Measurements from ENCODE around the gene KLF11.
A peak's percentile ranks its signal among the peaks of the same experiment; 100 is the strongest.

KLF11 gene

DNA sequence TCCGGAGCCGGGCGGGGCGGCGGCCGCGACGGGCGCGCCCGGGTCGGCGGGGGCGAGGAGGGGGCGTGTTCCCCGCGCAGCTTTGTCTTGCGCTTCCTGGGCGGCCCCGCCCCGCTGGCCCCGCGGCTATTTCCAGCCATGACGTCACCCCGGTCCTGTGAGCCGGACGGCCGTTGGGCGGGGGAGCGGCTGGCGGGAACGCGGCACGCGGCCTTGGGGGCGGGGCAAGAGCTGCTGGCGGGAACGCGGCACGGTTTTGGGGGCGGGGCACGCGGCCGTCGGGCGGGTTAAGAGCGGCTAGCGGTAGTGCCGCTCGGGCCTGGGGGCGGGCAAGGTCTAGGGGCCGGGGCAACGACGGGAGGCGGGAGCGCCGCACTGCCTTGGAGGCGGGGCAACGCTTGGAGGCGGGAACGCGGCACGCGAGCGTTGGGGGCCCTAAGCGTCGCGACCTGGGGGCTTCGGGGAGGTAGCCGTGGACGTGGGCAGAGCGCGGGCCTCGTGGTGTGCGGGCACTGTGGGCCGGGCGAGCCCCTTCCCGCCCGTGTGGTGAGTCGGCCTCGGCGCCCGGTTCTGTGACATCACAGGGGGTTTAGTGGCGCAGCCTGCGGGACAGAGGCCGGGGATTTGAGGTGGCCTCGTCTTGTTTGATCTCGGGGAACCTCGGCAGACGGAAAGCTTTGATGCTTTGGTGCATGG is 704 bp downstream of the KLF11 start:
- DNase-seq = peak; percentile 90

DNA sequence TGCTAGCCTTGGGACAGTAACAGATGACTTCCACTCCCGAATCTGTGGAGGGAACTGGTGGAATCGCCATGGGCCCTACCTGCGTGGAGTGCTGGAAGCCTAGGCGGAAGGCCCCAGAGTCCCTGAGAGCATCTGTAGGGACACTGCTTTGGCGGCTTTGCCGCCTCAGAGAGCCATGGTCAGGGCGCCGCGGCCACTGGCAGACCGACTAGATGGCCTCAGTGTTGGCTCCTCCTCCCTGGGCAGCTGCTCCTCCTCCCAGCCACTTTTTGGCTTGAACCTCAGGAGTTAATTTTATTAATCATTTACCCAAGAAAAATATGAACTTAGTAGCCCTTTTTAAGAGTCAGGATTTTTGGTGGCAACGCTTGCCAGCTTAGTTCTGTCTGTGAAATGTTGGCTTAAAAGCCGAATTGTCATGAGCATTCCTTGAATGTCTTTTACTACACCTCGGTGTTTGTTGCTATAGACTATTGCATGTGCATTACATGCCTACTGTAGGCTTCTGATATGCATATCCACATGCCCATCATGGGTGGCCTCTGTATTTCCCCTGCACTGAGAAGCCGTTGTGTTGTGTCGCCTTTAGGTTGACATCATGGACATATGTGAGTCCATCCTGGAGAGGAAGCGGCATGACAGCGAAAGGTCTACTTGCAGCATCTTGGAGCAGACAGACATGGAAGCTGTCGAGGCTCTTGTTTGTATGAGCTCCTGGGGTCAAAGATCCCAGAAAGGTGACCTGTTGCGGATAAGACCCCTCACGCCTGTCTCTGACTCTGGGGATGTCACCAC is 2.4 kb downstream of the KLF11 start:
- no peak for DNase-seq

DNA sequence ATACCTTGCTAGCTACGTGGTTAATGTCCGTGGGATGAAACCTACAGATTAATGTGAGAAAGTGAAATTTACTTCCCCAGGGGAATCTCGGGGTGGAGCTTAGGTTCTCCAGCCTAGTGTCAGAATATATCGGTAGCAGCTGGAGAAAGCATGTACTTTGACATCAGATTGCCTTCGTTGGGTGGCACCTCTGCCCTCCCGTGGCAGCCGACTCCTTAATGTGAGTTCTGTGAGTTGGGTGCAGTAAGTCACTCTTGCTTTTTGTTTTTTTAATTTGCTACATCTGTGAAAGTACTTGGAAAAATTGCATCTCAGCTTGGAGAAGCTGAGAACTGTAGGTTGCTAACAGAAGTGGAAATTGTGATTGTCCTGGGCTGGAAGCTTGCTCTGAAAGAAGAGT is 3.6 kb downstream of the KLF11 start:
- no peak for DNase-seq

DNA sequence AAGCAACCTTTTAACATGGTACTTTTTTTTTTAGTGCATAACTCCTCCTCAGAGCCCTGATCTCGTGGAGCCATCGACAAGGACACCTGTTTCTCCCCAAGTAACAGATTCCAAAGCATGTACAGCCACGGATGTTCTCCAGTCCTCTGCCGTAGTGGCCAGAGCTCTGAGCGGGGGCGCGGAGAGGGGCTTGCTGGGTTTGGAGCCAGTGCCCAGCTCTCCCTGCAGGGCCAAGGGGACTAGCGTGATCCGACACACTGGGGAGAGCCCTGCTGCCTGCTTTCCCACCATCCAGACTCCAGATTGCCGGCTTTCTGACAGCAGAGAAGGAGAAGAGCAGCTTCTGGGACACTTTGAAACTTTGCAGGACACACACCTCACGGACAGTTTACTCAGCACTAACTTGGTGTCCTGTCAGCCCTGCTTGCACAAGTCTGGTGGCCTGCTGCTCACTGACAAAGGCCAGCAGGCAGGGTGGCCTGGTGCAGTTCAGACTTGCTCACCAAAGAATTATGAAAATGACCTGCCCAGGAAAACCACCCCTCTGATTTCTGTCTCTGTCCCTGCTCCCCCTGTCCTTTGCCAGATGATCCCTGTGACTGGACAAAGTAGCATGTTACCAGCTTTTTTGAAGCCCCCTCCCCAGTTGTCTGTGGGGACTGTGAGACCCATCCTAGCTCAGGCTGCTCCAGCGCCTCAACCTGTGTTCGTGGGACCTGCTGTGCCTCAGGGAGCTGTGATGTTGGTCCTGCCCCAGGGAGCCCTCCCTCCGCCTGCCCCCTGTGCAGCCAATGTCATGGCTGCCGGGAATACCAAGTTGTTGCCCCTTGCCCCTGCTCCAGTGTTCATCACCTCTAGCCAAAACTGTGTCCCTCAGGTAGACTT is 4.5 kb downstream of the KLF11 start:
- no peak for DNase-seq

DNA sequence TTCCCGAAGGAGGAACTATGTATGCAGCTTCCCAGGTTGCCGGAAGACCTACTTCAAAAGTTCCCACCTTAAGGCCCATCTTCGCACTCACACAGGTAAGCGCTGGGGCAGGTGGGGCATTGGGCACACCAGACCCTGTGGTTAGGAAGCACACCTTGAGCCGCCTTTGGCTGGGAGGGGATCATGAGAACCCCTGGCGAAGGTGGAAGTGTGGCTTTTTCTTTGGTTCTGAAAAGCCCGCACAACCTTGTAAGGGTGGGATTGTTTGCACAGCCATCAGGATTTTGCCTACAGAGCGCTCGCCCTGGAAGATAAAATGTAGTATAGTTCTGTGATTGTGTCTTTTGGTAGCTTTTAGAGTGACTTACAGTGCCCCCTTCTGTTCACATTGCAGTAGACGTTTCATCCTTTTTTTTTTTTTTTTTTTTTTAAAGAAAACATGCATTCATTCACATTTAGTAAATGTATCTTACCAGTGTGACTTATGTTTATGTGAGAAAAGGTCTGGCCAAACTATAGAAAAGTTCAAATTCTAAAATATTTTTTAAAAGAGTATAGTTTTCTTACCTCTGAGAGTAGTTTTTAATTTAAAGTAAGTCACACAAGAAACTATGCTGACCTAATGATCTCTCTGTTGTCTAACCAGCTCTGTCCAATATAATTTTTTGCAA is 5.3 kb downstream of the KLF11 start:
- DNase-seq = peak; percentile 55

DNA sequence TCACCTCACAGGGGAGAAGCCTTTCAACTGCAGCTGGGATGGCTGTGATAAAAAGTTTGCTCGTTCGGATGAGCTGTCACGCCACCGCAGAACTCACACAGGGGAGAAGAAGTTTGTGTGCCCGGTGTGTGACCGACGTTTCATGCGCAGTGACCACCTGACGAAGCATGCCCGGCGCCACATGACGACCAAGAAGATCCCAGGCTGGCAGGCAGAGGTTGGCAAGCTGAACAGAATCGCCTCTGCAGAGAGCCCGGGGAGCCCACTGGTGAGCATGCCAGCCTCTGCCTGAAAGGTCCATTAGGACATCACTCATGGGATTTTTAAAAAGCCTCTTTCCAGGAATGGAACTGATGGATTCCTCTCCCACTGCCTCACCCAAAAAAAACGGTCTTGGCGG is 8.9 kb downstream of the KLF11 start:
- DNase-seq = no peak

DNA sequence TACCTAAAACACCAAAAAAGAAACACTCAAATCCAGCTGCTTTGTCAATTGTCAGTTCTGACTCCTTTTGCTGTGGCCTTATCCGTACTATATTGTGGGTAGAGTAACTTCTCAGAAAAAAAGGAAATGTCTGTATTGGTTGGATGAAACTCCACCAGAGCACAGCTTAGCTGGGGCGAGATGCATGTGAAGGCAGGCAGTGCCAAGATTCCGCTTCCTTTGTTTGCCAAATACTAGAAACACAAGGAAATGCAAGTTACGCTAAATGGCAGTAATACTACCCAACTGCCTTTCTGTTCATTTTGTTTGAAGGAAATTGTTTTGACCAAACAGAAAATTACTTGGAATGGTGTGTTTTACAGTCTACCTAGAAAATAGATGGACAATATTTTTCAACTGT is 10.0 kb downstream of the KLF11 start:
- no peak for DNase-seq

DNA sequence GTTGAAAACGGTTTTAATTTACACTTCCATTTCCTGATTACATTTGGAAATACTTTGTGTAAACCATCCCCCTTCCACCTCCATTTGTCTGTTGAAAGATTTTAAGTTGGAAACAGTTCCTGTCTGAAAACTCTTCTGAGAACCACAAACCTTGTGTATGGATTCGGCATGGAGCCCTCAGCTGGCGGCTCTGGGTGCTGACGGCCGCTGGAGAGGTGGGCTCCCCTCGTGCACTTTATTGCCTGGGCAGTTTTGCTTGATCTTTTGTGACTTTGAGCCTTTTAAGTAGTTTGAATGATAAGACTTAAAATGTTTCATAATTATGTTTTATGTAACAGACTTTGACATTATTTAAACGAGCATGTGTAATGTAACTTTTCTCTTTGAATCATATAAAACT is 11.1 kb downstream of the KLF11 start:
- no peak for DNase-seq

DNA sequence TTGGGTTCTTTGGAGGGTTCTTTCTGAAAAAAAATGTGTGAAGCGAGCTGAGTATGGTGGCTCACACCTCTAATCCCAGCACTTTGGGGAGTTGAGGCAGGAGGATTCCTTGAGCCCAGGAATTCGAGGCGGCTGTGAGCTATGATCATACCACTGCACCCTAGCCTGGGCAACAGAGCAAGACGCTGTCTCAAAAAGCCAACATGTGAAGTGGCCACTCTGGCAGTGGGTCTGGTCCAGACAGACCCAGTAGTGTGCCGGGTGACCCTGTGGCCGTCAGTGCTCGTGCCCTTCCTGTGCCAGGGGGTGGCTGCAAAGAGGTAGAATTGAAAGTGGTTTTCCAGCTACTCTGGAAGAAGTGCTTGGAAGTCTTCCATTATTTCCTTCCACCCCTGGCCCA is 11.6 kb downstream of the KLF11 start:
- no peak for DNase-seq

DNA sequence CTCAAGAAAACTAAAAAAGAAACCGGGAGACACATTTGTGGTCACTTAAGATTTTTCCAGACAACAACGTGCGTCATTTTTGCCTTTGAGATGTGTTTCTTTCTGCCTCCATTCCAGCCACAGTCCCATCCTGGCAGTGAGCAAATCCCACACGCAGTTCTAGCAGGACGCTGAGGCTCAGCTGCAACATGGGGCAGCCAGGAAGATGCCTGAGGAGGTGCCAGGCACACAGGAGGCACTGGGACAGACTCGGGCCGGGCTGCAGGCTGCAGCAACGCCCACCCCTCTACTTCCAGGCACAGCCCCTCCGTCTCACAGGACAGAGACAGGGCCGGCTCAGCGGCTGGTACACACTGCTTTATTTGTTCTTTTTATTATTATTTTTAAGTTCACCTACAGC is 13.1 kb downstream of the KLF11 start:
- no peak for DNase-seq

DNA sequence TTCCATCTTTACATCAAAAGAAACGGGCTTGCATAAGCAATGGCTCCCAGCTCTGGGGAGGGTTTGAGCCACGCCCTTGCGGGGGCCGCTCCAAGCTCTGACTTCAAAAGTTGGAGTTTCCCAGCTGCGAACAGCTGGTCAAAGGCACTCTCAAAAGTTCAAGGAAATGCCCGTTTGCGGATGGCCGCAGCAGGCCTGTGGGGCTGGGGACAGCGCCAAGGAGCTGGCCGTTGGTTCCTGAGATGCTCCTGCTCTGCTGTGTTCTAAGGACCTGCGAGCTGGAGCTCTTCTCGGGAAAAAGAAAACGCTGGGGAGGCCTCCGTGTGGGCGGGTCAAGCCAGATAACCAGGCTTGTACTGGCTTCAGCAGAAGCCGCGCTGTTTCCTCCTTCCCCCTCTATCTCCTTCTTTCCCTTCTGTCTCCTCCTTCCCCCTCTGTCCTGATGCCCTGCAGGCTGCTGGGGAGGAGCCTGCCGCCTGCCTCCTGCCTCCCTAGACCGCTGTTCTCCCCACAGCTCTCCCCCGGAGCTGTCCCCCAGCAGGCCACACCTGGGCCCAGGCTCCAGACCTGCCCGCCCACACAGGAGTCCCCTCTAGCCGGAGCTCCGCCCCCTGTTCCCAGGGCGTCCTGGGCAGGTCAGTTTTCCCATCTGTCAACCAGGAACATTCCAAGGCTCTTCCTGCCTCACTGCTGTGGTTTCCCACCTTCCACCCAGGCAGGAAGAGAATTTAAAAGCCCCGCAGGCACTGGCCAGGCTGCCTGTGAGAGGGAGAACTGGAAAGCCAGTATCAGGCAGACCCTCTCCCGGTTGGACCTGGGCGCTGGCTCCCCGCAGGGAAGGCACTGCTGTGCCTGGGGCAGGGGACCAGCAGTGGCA is 14.1 kb downstream of the KLF11 start:
- DNase-seq = peak; percentile 74

DNA sequence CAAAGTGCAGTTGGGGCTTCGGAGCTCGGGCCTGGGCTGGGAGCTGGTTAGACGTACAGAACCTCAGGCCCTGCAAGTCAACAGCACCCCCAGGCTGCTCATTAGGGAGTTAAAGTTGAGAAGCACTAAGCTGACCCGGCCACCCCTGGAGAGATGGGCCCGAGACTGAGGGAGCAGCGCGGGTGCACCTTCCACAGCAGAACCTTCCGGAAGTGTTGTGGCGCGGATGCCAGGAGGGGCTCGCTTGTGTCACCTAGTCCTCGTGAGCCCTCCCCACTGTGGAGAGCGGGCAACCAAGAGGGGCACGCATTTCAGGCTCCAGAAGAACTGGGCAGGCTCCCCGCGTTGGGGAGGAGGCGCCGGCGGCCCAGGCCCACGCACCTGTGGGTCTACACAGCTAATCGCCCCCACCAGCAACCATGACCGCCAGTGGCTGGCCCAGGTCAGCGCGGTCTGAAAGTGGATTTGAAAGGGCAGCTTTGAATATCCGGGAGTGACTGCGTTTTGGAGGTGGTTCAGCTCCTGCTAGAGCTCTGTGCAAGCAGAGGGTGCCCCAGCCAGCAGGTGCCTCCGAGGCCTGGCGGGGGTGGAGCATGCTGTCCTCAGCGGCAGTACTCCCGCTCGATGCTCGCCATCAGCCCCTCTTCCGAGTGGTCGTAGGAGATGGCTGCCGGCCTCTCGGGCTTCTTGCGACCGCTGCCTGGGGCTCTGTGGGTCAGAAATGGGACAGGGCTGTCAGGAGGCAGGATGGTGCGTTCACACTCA is 15.1 kb downstream of the KLF11 start:
- DNase-seq = no peak

DNA sequence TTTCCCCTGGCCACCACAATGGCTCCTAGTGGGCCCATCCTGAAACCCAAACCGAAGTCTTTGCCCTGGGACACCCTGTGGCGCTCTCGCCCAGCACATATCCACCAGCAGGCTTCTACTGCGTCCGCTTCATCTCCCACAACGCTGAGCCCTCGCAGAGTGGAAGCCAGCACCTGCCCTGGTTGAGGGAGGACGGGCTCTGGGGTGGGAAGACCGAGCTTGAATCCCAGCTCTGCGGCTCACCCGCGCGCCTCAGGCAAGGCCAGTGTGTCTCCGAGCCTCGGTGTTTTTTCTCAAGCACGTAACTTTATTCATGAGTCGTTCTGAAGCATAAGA is 15.6 kb downstream of the KLF11 start:
- DNase-seq = no peak

DNA sequence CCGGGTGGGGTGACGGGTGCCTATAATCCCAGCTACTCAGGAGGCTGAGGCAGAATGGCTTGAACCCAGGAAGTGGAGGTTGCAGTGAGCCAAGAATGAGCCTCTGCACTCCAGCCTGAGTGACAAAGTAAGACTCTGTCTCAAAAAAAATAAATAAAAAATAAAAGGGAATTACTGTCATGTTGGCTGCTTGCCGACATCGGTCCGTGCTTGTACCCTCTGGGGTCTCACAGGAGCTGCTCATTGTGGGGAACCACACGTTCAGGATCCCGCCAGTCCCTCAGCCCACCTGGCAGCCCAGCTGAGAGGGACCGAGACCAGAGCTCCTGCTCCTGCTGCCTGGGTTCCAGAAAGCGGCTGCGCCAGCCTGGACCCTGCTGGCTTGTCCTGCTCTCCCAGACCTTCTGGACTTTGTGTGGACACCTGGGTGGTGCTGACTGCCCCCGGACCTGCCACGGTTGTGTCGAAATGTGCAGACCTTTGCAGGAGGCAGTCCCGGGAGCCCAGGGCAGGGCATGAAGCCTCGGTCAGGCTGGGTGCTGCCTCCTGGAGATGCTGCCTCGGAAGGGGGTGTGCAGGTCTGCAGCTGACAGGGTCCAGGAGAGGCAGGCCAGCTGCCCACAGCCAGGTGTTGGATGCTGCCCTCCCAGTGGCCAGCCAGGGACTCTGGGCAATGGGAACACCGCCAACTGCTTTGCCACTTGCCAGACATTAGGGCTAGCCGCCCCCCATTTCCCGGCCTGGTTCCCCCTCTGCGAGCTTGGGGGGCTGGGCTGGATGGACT is 16.4 kb downstream of the KLF11 start:
- DNase-seq = no peak

DNA sequence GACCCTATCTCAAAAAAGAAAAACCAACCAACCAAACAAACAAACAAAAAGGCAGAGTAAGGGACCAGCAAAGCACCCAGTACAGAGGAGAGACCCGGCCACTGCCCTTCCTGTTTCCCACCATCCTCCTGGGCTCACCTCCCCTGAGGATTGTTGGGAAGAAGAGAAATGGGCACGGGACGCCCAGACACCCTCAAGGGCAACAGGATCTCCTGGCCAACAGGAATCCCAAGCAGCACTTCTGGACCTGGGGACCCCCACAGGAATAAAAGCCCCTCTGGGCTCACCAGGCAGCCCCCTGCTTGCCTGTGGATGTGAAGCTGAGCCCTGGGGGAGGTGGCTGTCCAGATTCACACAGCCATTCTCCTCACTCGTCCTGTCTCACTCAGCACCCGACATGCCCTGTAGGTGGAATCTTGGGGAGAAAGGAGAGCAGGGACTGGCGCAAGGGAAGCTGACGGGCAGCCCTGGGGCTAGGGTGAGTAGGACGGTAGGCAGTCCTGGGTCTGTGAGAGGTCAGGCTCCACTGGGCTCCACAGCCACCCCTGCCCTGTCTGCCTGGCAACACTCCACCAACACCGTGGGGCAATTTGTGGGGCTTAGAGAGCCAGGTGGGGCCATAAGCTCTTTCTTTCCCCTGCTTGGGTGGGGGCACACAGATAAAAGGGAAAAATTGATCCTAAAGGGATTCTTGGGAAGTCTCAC is 18.0 kb downstream of the KLF11 start:
- DNase-seq = no peak

DNA sequence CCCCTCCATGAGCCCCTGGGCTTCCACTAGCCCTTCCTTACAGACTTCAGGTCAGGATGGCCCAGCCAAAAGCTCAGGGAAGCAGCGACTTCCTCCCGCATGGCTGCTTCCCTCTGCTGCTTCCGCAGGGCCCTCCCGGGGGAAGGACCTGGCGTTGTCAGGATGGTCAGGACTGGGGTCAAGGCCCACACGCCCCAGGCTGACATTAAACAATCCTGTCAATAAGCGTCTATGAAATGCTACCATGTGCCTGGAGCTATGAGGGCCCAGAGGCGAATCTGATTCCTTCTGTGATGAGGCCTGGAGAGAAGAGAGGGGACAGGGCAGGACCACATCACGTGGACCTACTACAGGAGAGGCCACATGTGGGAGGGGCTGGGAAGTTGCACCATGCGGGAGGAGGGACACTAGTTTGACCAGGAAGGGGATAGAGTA is 19.6 kb downstream of the KLF11 start:
- DNase-seq = no peak

DNA sequence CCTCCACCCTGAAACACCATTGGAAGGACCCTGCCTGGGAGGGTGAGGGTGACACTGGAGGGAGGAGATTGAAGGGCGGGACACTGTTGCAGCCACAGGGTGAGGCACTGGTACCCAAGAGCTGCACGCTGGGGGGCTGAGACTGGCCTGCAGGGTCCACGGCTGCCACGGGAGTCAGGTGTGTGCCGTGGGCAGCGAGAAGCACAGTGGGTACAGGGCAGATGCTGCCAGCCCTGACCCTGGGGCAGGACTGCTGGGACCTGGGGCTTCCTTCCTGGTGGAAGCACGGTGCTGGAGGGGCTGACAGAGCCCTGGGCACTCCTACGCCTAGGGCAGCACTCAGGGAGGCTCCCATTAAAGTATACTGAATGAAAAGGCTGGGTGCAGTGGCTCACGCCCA is 20.2 kb downstream of the KLF11 start:
- DNase-seq = no peak

DNA sequence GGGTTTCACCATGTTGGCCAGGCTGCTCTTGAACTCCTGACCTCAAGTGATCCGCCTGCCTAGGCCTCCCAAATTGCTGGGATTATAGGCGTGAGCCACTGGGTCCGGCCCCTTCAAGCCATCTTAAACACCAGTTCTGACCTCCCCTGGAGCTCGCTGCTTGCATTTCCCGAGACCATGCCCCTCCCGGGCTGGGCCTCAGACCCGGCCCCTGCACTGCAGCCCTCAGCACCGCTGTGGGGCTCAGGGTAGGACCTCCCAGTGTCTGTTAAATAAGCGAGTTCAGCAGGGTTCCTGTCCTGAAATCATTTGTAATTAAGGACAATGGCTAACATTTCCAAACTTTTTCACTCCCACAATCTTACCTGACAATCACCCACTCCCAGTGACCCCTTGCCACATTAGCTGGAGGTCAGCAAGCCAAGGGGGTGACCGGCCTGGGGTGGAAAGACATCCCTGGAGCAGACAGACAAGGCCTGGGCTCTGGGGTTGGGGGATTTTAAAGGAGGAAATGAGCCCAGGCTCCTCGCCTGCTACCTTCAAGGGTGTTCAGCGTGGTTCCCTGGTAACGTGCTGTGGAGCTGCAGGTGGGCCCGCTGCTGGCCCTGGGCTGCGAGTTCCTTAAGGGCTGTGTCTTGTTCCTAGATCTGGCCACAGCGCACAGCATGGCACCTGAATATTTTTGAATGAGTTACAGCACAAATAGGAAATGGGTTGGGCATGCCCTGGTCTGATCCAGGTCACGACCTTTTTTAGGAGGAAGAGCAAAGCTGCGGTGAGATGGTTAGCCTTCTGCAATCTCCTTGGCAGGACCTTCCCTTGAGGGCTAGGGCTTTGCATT is 21.8 kb downstream of the KLF11 start:
- DNase-seq = no peak

DNA sequence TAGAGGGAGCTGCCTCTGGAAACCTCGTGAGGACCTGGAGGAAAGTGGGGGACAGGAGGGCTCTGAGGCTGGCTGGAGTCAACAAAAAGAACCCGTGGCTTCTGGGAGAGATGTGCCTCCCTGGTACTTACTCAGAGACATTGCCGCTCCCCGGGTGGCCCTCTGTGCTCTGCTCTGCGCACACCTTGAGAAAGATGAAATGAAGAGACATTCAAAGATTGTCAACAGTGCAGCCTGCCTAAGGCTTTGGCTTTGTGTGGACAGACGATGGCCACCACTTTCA is 22.4 kb downstream of the KLF11 start:
- DNase-seq = no peak

Data from EL (cell line).